K562 (cell line): ENCODE data around the gene TUFM. TPM values are rescaled to one million over a fixed set of nuclear protein-coding genes. Genes with fewer than 3 reads are reported as not detected.

Experiments
- KDM5B ChIP-seq: fragments of 200-600 bp; sonication (generic); IDR thresholded peaks from 2 replicates; pipeline ENCODE4 v1.6.1; 2012; ENCODE audit warnings: low read depth, mild to moderate bottlenecking, moderate library complexity, low read length, control low read depth, inconsistent platforms; ENCODE audit not compliant: insufficient replicate concordance
- KLF6 ChIP-seq: fragments of 250-450 bp; sonication (Bioruptor Pico); IDR thresholded peaks from 2 replicates; pipeline ENCODE4 v1.4.0; 2020; ENCODE audit warnings: mild to moderate bottlenecking, moderate library complexity, borderline replicate concordance
- PHF21A ChIP-seq: fragments of 450-650 bp; IDR thresholded peaks from 2 replicates; pipeline ENCODE4 v1.6.1; 2017; ENCODE audit warnings: low read depth, borderline replicate concordance
- SP1 ChIP-seq: sonication (generic); formaldehyde crosslinking; IDR thresholded peaks from 2 replicates; pipeline ENCODE4 v1.8.1; 2022; ENCODE audit warnings: mild to moderate bottlenecking, missing genetic modification reagents
- polyA plus RNA-seq, 8 experiments: library from polyadenylated mRNA; depleted of rRNA in 4 of 8; stranded (reverse) in 5 of 8; unstranded in 3 of 8; fragments of >200 nt; fragmentation: Nextera tagmentation in 2 of 8; fragmentation: Illumina TruSeq in 1 of 8; extraction: Ambion mirVana in 2 of 8; extraction: Trizol in 1 of 8; gene quantifications; 2 replicates each; pipeline versions ENCODE4 v1.2.1 to v1.2.3, GENCODE V29; 2011 to 2014; ENCODE audit warnings: inconsistent platforms in 1 of 8, missing spikeins in 1 of 8
- total RNA-seq, 7 experiments: library from RNA; depleted of rRNA in 6 of 7; stranded (reverse); fragments of >200 nt in 6 of 7; fragmentation: Illumina TruSeq in 2 of 7; extraction: Trizol in 2 of 7; gene quantifications; 2 replicates each; pipeline versions ENCODE4 v1.2.1 to v1.2.3, GENCODE V29; 2011 to 2021; ENCODE audit warnings: low replicate concordance in 1 of 7
- TF ChIP-seq, protein P1 (sequence below): fragments of 450-650 bp; IDR thresholded peaks from 2 replicates; pipeline ENCODE4 v1.6.1; 2016; ENCODE audit warnings: low read depth
- TF ChIP-seq, protein P2 (sequence below): sonication (generic); formaldehyde crosslinking; IDR thresholded peaks from 2 replicates; pipeline ENCODE4 v1.8.0; 2022; ENCODE audit warnings: mild to moderate bottlenecking, low read depth, missing genetic modification reagents

TUFM gene
- total and polyA plus RNA-seq, 9 of the 15 experiments (the other 6 are each of a cell fraction or from before 2014, with no cell fraction given), result 34.1 to 434 (median 256) TPM

DNA sequence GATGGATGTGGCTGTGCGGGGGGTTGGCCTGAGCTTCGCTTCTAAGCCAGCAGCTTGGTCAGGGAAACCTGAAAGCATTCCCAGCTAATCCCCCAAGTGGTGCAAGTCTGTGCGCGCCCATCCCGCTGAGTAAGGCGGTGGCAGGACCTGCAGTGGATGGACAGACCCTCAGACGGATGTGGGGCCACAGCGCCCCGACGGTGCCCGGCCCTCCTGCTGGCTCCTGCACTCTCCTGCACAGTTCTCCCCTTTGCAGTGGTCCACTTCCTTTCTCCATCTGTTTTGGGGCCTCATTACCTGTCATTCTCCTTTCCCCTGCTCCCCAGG is 34.4 kb upstream of the TUFM start (continued):
- no peak for TF ChIP-seq PHF21A
- TF ChIP-seq SP1 (CRISPR knock-in tag), result 0 out of 2 replicates have a peak, but pooled peaks have one; percentile 30
- TF ChIP-seq, protein P1, sequence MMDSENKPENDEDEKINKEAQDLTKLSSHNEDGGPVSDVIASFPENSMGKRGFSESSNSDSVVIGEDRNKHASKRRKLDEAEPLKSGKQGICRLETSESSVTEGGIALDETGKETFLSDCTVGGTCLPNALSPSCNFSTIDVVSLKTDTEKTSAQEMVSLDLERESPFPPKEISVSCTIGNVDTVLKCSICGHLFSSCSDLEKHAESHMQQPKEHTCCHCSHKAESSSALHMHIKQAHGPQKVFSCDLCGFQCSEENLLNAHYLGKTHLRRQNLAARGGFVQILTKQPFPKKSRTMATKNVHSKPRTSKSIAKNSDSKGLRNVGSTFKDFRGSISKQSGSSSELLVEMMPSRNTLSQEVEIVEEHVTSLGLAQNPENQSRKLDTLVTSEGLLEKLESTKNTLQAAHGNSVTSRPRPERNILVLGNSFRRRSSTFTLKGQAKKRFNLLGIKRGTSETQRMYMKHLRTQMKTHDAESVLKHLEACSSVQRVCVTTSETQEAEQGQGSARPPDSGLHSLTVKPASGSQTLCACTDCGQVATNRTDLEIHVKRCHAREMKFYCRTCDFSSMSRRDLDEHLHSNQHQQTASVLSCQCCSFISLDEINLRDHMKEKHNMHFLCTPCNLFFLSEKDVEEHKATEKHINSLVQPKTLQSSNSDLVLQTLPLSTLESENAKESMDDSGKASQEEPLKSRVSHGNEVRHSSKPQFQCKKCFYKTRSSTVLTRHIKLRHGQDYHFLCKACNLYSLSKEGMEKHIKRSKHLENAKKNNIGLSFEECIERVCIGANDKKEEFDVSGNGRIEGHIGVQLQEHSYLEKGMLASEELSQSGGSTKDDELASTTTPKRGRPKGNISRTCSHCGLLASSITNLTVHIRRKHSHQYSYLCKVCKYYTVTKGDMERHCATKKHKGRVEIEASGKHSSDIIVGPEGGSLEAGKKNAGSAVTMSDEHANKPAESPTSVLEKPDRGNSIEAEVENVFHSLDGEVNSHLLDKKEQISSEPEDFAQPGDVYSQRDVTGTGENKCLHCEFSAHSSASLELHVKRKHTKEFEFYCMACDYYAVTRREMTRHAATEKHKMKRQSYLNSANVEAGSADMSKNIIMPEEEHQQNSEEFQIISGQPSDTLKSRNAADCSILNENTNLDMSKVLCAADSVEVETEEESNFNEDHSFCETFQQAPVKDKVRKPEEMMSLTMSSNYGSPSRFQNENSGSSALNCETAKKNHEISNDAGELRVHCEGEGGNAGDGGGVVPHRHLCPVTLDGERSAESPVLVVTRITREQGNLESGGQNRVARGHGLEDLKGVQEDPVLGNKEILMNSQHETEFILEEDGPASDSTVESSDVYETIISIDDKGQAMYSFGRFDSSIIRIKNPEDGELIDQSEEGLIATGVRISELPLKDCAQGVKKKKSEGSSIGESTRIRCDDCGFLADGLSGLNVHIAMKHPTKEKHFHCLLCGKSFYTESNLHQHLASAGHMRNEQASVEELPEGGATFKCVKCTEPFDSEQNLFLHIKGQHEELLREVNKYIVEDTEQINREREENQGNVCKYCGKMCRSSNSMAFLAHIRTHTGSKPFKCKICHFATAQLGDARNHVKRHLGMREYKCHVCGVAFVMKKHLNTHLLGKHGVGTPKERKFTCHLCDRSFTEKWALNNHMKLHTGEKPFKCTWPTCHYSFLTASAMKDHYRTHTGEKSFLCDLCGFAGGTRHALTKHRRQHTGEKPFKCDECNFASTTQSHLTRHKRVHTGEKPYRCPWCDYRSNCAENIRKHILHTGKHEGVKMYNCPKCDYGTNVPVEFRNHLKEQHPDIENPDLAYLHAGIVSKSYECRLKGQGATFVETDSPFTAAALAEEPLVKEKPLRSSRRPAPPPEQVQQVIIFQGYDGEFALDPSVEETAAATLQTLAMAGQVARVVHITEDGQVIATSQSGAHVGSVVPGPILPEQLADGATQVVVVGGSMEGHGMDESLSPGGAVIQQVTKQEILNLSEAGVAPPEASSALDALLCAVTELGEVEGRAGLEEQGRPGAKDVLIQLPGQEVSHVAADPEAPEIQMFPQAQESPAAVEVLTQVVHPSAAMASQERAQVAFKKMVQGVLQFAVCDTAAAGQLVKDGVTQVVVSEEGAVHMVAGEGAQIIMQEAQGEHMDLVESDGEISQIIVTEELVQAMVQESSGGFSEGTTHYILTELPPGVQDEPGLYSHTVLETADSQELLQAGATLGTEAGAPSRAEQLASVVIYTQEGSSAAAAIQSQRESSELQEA, result no peak
- TF ChIP-seq KDM5B, result peak; percentile 6
- TF ChIP-seq, protein P2, sequence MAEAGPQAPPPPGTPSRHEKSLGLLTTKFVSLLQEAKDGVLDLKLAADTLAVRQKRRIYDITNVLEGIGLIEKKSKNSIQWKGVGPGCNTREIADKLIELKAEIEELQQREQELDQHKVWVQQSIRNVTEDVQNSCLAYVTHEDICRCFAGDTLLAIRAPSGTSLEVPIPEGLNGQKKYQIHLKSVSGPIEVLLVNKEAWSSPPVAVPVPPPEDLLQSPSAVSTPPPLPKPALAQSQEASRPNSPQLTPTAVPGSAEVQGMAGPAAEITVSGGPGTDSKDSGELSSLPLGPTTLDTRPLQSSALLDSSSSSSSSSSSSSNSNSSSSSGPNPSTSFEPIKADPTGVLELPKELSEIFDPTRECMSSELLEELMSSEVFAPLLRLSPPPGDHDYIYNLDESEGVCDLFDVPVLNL (CRISPR knock-in tag), result no peak
- no peak for TF ChIP-seq KLF6
